Astrocyte (in vitro differentiated cells and primary cell): Measurements from ENCODE around the gene COPS7A.
"Not testable (repeated sequence)": the region's sequence is repeated elsewhere in the genome, so short reads cannot be mapped to it uniquely, and the experiment has no call there.

Experiments used
- CTCF ChIP-seq: IDR thresholded peaks from 2 replicates; pipeline ENCODE4 v1.5.1; 2011; ENCODE audit warnings: low read depth, mild to moderate bottlenecking, inconsistent platforms, low read length, moderate library complexity; ENCODE audit not compliant: insufficient read depth
- EZH2 ChIP-seq: IDR thresholded peaks from 2 replicates; pipeline ENCODE4 v1.6.1; 2012; ENCODE audit warnings: mild to moderate bottlenecking, low read length, inconsistent platforms; ENCODE audit not compliant: insufficient read depth

DNA sequence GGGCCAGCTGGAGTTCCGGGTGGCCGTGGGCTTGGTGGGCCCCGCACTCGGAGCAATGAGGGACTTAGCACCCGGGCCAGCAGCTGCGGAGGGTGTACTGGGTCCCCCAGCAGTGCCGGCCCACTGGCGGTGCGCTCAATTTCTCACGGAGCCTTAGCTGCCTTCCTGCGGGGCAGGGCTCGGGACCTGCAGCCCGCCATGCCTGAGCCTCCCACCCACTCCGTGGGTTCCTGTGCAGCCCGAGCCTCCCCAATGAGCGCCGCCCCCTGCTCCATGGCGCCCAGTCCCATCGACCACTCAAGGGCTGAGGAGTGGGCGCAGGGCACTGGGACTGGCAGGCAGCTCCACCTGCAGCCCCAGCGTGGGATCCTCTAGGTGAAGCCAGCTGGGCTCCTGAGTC, 15.5 kb upstream of the COPS7A start:
- not testable (repeated sequence) for TF ChIP-seq CTCF, EZH2
